Natural killer cell (primary cell): ENCODE data around the gene SLC25A42. TPM values are rescaled to one million over a fixed set of nuclear protein-coding genes. Genes with fewer than 3 reads are reported as not detected.

Experiments
- ATAC-seq, 3 donors: fragments of 150-1000 bp in 2 of 3; fragments of 200-7000 bp in 1 of 3; cut with Tn5 transposase; 1 replicate in 1 of 3; 2 replicates in 2 of 3; pipeline ENCODE4 v1.10.0; 2021; ENCODE audit warnings: mild to moderate bottlenecking in 2 of 3, moderate library complexity in 2 of 3
- DNase-seq, 2 donors: peaks; one replicate each; pipeline versions ENCODE4 v3.0.0 to v3.0.0-alpha.2; 2013 to 2021; ENCODE audit warnings: mixed read lengths in 1 of 2
- H3K27ac ChIP-seq: one replicate; pipeline ENCODE4 v1.5.1; 2013; ENCODE audit warnings: mild to moderate bottlenecking, low read length
- H3K27me3 ChIP-seq: one replicate; pipeline ENCODE4 v1.6.1; 2013; ENCODE audit warnings: low read length; ENCODE audit not compliant: control insufficient read depth, insufficient read depth
- H3K36me3 ChIP-seq: one replicate; pipeline ENCODE4 v1.6.1; 2013; ENCODE audit warnings: low read length; ENCODE audit not compliant: control insufficient read depth, insufficient read depth
- H3K4me1 ChIP-seq: one replicate; pipeline ENCODE4 v1.6.1; 2013; ENCODE audit warnings: low read length; ENCODE audit not compliant: control insufficient read depth, insufficient read depth
- H3K4me3 ChIP-seq: one replicate; pipeline ENCODE4 v1.5.1; 2013; ENCODE audit warnings: low read length
- H3K9me3 ChIP-seq: one replicate; pipeline ENCODE4 v1.6.1; 2013; ENCODE audit warnings: low read length; ENCODE audit not compliant: control insufficient read depth, insufficient read depth
- H3K27ac Mint-ChIP-seq, 2 donors: one replicate each; pipeline ENCODE4 v1.8.0; 2022; ENCODE audit warnings: mild to moderate bottlenecking in 2 of 2, mixed read lengths in 2 of 2, moderate library complexity in 1 of 2
- H3K27me3 Mint-ChIP-seq, 2 donors: one replicate each; pipeline ENCODE4 v1.8.0; 2022; ENCODE audit warnings: low read depth in 2 of 2, mixed read lengths in 2 of 2
- H3K36me3 Mint-ChIP-seq: one replicate; pipeline ENCODE4 v1.8.0; 2022; ENCODE audit warnings: mixed read lengths
- H3K4me1 Mint-ChIP-seq, 2 donors: one replicate each; pipeline ENCODE4 v1.8.0; 2022; ENCODE audit warnings: mixed read lengths in 2 of 2
- H3K4me3 Mint-ChIP-seq: one replicate; pipeline ENCODE4 v1.8.0; 2022; ENCODE audit warnings: mild to moderate bottlenecking, moderate library complexity, mixed read lengths
- H3K9me3 Mint-ChIP-seq, 2 donors: one replicate each; pipeline ENCODE4 v1.8.0; 2022; ENCODE audit warnings: mixed read lengths in 2 of 2
- CTCF ChIP-seq: fragments of 200-600 bp; IDR thresholded peaks from one replicate; pipeline ENCODE4 v1.8.0; 2022; ENCODE audit warnings: antibody characterized with exemption
- WGBS: methylation state at CpG from one replicate; pipeline ENCODE4 v1.1.7; 2013; ENCODE audit warnings: missing lambda C conversion rate; ENCODE audit not compliant: insufficient coverage; 5-methylcytosine and 5-hydroxymethylcytosine counted together
- intact Hi-C: fragments of 100-400 bp; cut with micrococcal nuclease; formaldehyde crosslinking; loops from one replicate; pipeline ENCODE4 v1.14.2; 2022
- total RNA-seq, 4 donors: library from RNA; stranded (reverse); fragments of 120-200 nt in 1 of 4; gene quantifications; one replicate each; pipeline versions ENCODE4 v1.2.3 to v1.2.4, GENCODE V29; 2013 to 2022

Gene SLC25A42
- total RNA-seq, 3 donors from 2014 or later (not counting 1 experiment from before 2014, with no cell fraction given): 34.6 to 50.3 (median 41.8) TPM

- DNase-seq (no peak), ATAC-seq (no peak)
- 97% methylated on average over 12 of the region's 12 CpGs for WGBS
- Mint-ChIP-seq H3K36me3 (no peaks in the 10 kb centered on the region), H3K27me3 (no peaks in the 10 kb centered on the region), H3K9me3 (no peaks in the 10 kb centered on the region), H3K27ac (no peak overlapping the region), H3K4me1 (peaks cover 17 to 21% of the 10 kb centered on the region in 2 donors), H3K4me3 (no peak overlapping the region)
- intact Hi-C loops: no loop called here
- TF ChIP-seq CTCF: no peak
- H3K27me3 ChIP-seq: no peaks in the 10 kb centered on the region
- H3K27ac ChIP-seq: no peak overlapping the region
- H3K9me3 ChIP-seq: no peaks in the 10 kb centered on the region
- H3K4me1 ChIP-seq: peaks cover 26% of the 10 kb centered on the region
- H3K4me3 ChIP-seq: no peak overlapping the region
- no peaks in the 10 kb centered on the region for H3K36me3 ChIP-seq
Measured at GRCh38 chr19:19142347-19142746, 78.6 kb downstream of the SLC25A42 start.

- H3K4me3 ChIP-seq: no peak overlapping the region
- no peak overlapping the region for H3K27ac ChIP-seq
- no peak for DNase-seq
- Mint-ChIP-seq H3K27ac (peak overlapping the region in 1 of 2 donors; percentile 24), H3K4me3 (no peak overlapping the region), H3K27me3 (no peaks in the 10 kb centered on the region), H3K36me3 (no peaks in the 10 kb centered on the region), H3K4me1 (peaks cover 0 to 5% of the 10 kb centered on the region in 2 donors), H3K9me3 (no peaks in the 10 kb centered on the region)
- TF ChIP-seq CTCF: no peak
- peaks cover 2% of the 10 kb centered on the region for H3K36me3 ChIP-seq
- intact Hi-C loops: no loop called here
- no peaks in the 10 kb centered on the region for H3K27me3 ChIP-seq
- no peaks in the 10 kb centered on the region for H3K9me3 ChIP-seq
- WGBS: 94% methylated on average over 17 of the region's 17 CpGs
- ATAC-seq: no peak
- H3K4me1 ChIP-seq: peaks cover 8% of the 10 kb centered on the region
Measured at GRCh38 chr19:19145281-19145680, 81.5 kb downstream of the SLC25A42 start.

- DNase-seq (peak; percentile 84 to 88), ATAC-seq (peak; percentile 85 to 99 (median 94))
- no peak overlapping the region for H3K27ac ChIP-seq
- Mint-ChIP-seq H3K4me3 (no peak overlapping the region), H3K36me3 (no peaks in the 10 kb centered on the region), H3K27ac (peak overlapping the region in 1 of 2 donors; percentile 38), H3K27me3 (no peaks in the 10 kb centered on the region), H3K9me3 (no peaks in the 10 kb centered on the region), H3K4me1 (peaks cover 0 to 5% of the 10 kb centered on the region in 2 donors)
- no peaks in the 10 kb centered on the region for H3K9me3 ChIP-seq
- H3K4me1 ChIP-seq: peaks cover 8% of the 10 kb centered on the region
- intact Hi-C loops: loop anchor here (1.0 to 2.0 kb wide), 2 partner anchors 79 to 344 kb away; no protein-coding TSS in a partner anchor
- 52% methylated on average over 45 of the region's 47 CpGs for WGBS
- no peak overlapping the region for H3K4me3 ChIP-seq
- H3K36me3 ChIP-seq: peaks cover 2% of the 10 kb centered on the region
- H3K27me3 ChIP-seq: no peaks in the 10 kb centered on the region
- TF ChIP-seq CTCF: peak; percentile 77
Measured at GRCh38 chr19:19145684-19146608, 82.2 kb downstream of the SLC25A42 start.
